Hepatocyte (in vitro differentiated cells): Measurements from ENCODE around the gene MAST2. TPM values are rescaled to one million over a fixed set of nuclear protein-coding genes. Genes with fewer than 3 reads are reported as not detected.

Experiments used
- DNase-seq: peaks from one replicate; pipeline ENCODE4 v3.0.0-alpha.2; 2016; ENCODE audit warnings: low spot score
- H2AFZ ChIP-seq: fragments of 200-600 bp; sonication (generic); 2 replicates; pipeline ENCODE4 v1.6.0; 2016; ENCODE audit warnings: antibody characterized with exemption, mild to moderate bottlenecking
- H3K27ac ChIP-seq: fragments of 200-600 bp; sonication (generic); 2 replicates; pipeline ENCODE4 v1.5.1; 2016; ENCODE audit warnings: mild to moderate bottlenecking
- H3K27me3 ChIP-seq: fragments of 200-600 bp; sonication (generic); 2 replicates; pipeline ENCODE4 v1.6.1; 2016
- H3K36me3 ChIP-seq: fragments of 200-600 bp; sonication (generic); replicated peaks from 2 replicates; pipeline ENCODE4 v1.5.1; 2016; ENCODE audit warnings: low read depth; ENCODE audit not compliant: insufficient read depth
- H3K4me1 ChIP-seq: fragments of 200-600 bp; sonication (generic); 2 replicates; pipeline ENCODE4 v1.5.1; 2016; ENCODE audit warnings: mild to moderate bottlenecking, moderate library complexity; ENCODE audit not compliant: insufficient read depth
- H3K4me2 ChIP-seq: fragments of 200-600 bp; sonication (generic); 2 replicates; pipeline ENCODE4 v1.6.0; 2016
- H3K4me3 ChIP-seq: fragments of 200-600 bp; sonication (generic); 2 replicates; pipeline ENCODE4 v1.5.1; 2016; ENCODE audit warnings: mild to moderate bottlenecking
- H3K79me2 ChIP-seq: fragments of 200-600 bp; sonication (generic); 2 replicates; pipeline ENCODE4 v1.6.0; 2017; ENCODE audit warnings: mild to moderate bottlenecking
- H3K9me2 ChIP-seq: fragments of 200-600 bp; sonication (generic); replicated peaks from 2 replicates; pipeline ENCODE4 v1.6.0; 2017; ENCODE audit warnings: mild to moderate bottlenecking; ENCODE audit not compliant: insufficient read depth
- H3K9me3 ChIP-seq: fragments of 200-600 bp; sonication (generic); 2 replicates; pipeline ENCODE4 v1.5.1; 2016; ENCODE audit warnings: low read depth, mild to moderate bottlenecking
- H4K20me1 ChIP-seq: fragments of 200-600 bp; sonication (generic); 2 replicates; pipeline ENCODE4 v1.6.0; 2016; ENCODE audit warnings: mild to moderate bottlenecking; ENCODE audit not compliant: insufficient read depth, poor library complexity, severe bottlenecking
- EZH2 ChIP-seq: fragments of 200-600 bp; sonication (generic); IDR thresholded peaks from 2 replicates; pipeline ENCODE4 v1.6.1; 2016; ENCODE audit warnings: antibody characterized with exemption, mild to moderate bottlenecking, borderline replicate concordance
- EZH2phosphoT487 ChIP-seq: fragments of 200-600 bp; sonication (generic); IDR thresholded peaks from one replicate; pipeline ENCODE4 v1.6.1; 2018; ENCODE audit warnings: antibody characterized with exemption, mild to moderate bottlenecking, low read depth, moderate library complexity; ENCODE audit not compliant: unreplicated experiment, severe bottlenecking
- WGBS: methylation state at CpG from one replicate; pipeline ENCODE4 v1.1.6; 2016; ENCODE audit warnings: low lambda C conversion rate; ENCODE audit errors: missing lambda C conversion rate; 5-methylcytosine and 5-hydroxymethylcytosine counted together
- polyA plus RNA-seq: library from polyadenylated mRNA; unstranded; fragments of >200 nt; fragmentation: Nextera tagmentation; extraction: Ambion mirVana; gene quantifications from 2 replicates; pipeline ENCODE4 v1.2.1, GENCODE V29; 2016
- total RNA-seq: library from RNA; depleted of rRNA; stranded (reverse); fragments of >200 nt; gene quantifications from 2 replicates; pipeline ENCODE4 v1.2.3, GENCODE V29; 2014
- TF ChIP-seq, protein P1 (sequence below): fragments of 200-600 bp; sonication (generic); IDR thresholded peaks from 2 replicates; pipeline ENCODE4 v1.5.1; 2016; ENCODE audit warnings: antibody characterized with exemption, mild to moderate bottlenecking; ENCODE audit not compliant: poor library complexity

Gene MAST2
- total and polyA plus RNA-seq, 2 experiments from 2014 or later = 25.8 to 33.5 TPM

DNA sequence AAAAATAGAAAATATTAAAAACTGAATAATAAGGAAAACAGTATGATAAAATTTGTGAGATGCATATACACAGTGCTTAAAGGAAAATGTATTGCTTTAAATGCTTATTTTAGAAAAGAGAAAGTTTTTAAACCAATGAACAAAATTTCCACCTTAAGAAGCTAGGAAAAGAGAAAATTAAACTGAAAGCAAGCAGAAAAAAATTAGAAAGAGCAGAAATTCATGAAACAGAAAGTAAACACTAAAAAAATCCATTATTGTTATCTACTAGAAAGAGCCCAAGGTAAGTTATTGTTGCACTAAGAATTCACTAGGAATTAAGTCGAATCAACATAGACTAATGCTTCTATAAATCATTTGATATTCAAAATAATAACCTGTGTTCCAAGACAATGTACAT, 261.3 kb downstream of the MAST2 start:
- H3K4me3 ChIP-seq = no peak overlapping the region

DNA sequence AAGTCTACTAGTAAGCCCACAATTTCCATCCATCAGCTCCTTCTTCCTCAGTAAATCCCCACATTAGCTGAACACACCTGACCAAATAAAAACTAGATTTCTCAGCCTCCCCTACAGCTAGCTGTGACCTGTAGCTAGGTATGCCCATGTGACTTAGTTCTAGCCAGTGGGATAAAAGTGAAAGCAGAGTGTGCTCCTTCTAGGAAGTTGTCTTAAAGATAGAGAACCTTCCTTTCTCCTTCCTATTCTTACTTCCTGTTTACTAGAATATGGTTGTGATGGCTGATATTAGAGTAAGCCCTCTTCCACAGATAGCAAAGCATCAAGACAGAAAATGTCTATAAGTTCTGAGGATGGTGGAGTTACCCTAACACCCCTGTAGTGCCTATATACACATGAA, 262.0 kb downstream of the MAST2 start:
- no peak overlapping the region for H3K4me2 ChIP-seq
- TF ChIP-seq EZH2phosphoT487 (no peak), EZH2 (no peak)
- TF ChIP-seq, protein P1, sequence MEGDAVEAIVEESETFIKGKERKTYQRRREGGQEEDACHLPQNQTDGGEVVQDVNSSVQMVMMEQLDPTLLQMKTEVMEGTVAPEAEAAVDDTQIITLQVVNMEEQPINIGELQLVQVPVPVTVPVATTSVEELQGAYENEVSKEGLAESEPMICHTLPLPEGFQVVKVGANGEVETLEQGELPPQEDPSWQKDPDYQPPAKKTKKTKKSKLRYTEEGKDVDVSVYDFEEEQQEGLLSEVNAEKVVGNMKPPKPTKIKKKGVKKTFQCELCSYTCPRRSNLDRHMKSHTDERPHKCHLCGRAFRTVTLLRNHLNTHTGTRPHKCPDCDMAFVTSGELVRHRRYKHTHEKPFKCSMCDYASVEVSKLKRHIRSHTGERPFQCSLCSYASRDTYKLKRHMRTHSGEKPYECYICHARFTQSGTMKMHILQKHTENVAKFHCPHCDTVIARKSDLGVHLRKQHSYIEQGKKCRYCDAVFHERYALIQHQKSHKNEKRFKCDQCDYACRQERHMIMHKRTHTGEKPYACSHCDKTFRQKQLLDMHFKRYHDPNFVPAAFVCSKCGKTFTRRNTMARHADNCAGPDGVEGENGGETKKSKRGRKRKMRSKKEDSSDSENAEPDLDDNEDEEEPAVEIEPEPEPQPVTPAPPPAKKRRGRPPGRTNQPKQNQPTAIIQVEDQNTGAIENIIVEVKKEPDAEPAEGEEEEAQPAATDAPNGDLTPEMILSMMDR = no peak
- no peaks in the 10 kb centered on the region for H3K27me3 ChIP-seq
- H3K79me2 ChIP-seq = no peaks in the 10 kb centered on the region
- H3K27ac ChIP-seq = no peak overlapping the region
- peak overlapping the region; percentile 22 for H2AFZ ChIP-seq
- no peaks in the 10 kb centered on the region for H3K9me2 ChIP-seq
- no peak overlapping the region for H3K4me3 ChIP-seq
- no peaks in the 10 kb centered on the region for H4K20me1 ChIP-seq
- H3K4me1 ChIP-seq = peaks cover 6% of the 10 kb centered on the region
- no peaks in the 10 kb centered on the region for H3K36me3 ChIP-seq
- H3K9me3 ChIP-seq = no peaks in the 10 kb centered on the region
- peak; percentile 15 for DNase-seq

More for the DNA sequence above, 261.3 kb downstream of the MAST2 start:
- Histone ChIP-seq H2AFZ (no peak overlapping the region), H3K9me3 (no peaks in the 10 kb centered on the region), H4K20me1 (no peaks in the 10 kb centered on the region), H3K79me2 (no peaks in the 10 kb centered on the region), H3K36me3 (no peaks in the 10 kb centered on the region), H3K27me3 (no peaks in the 10 kb centered on the region), H3K4me2 (no peak overlapping the region), H3K27ac (no peak overlapping the region), H3K9me2 (no peaks in the 10 kb centered on the region), H3K4me1 (peaks cover 6% of the 10 kb centered on the region)
- TF ChIP-seq, protein P1 = no peak
- no peak for TF ChIP-seq EZH2phosphoT487
- no peak for TF ChIP-seq EZH2
- DNase-seq = no peak
- WGBS = 97% methylated on average over 1 of the region's 1 CpG

DNA sequence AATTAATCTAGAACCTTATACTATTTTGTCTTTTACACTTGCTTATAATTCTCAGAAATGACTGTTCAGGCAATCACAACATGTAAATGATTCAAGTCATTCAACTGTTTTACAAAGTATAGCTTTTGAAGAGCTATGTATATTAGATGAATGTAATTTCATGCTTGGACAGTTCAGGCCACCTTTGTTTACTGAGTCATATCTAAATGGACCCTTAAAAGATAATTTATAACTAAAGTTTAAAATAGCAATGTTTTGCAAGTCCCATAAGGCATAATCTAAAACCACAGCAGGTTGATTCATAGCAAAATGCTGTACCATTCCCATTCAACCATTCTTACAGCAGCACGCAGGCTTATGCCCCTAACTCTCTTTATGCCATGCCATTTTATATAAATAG, 264.2 kb downstream of the MAST2 start:
- Histone ChIP-seq H3K9me3 (no peaks in the 10 kb centered on the region), H3K27me3 (no peaks in the 10 kb centered on the region), H3K36me3 (no peaks in the 10 kb centered on the region), H2AFZ (no peak overlapping the region), H3K4me2 (no peak overlapping the region), H3K27ac (no peak overlapping the region), H4K20me1 (no peaks in the 10 kb centered on the region), H3K4me3 (no peak overlapping the region), H3K4me1 (peaks cover 6% of the 10 kb centered on the region), H3K79me2 (no peaks in the 10 kb centered on the region), H3K9me2 (no peaks in the 10 kb centered on the region)
- DNase-seq = no peak
- TF ChIP-seq EZH2phosphoT487 (no peak), EZH2 (no peak)
- TF ChIP-seq, protein P1 = no peak
- 91% methylated on average over 1 of the region's 1 CpG for WGBS

DNA sequence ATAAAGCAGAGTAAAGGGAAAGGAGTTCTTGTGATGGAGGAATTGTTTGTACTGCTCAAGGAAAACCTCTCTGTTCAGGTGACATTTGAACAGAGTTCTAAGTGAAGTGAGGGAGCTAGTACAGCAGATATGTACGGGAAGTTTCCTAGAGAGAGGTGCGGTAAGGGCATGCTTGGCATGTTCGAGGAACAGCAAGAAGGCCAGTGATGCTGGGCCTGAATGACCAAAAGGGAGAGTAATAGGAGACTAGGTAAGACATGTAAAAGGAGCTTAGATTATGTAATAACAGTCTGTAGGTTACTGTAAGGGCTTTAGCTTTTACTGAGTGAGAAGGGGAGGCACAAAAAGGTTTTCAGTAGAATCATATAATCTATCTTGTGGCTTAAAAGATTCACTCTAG, 265.1 kb downstream of the MAST2 start:
- H3K27me3 ChIP-seq = no peaks in the 10 kb centered on the region
- H3K36me3 ChIP-seq = no peaks in the 10 kb centered on the region
- 88% methylated on average over 3 of the region's 3 CpGs for WGBS
- H3K4me1 ChIP-seq = peaks cover 6% of the 10 kb centered on the region
- H2AFZ ChIP-seq = no peak overlapping the region
- no peak overlapping the region for H3K27ac ChIP-seq
- no peak overlapping the region for H3K4me2 ChIP-seq
- TF ChIP-seq EZH2phosphoT487 (no peak), EZH2 (no peak)
- TF ChIP-seq, protein P1 = no peak
- no peak for DNase-seq
- H4K20me1 ChIP-seq = no peaks in the 10 kb centered on the region
- H3K4me3 ChIP-seq = no peak overlapping the region
- H3K9me3 ChIP-seq = no peaks in the 10 kb centered on the region
- no peaks in the 10 kb centered on the region for H3K9me2 ChIP-seq
- H3K79me2 ChIP-seq = no peaks in the 10 kb centered on the region
